ENCODE results near the gene ARHGAP28. TPM values are rescaled to one million over a fixed set of nuclear protein-coding genes. Genes with fewer than 3 reads are reported as not detected.

Gene ARHGAP28
- polyA plus RNA-seq, 1 donor = 60.3 TPM

GRCh38 chr18:6731222-6731596 is 1.7 kb downstream of the ARHGAP28 start:
- no peak for DNase-seq

DNA sequence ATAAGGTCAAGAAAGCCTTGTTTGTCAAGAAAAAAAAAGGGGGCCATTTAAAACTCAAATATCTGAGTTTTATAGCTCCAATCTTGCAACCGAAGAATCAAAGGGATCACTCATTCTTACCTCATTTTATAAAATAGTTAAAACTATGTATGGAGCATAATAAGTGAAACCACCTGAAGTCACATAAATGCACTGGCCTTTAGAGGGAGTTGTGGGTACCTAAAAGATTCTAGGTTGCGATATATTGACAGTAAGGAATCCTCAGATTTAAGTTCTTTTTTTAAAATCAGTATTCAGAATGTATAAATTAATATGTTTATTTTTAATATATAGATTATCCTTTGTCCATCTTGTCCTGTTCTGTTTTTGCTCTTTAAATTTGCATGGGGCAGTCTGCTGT is 3.4 kb downstream of the ARHGAP28 start:
- no peak for DNase-seq

DNA sequence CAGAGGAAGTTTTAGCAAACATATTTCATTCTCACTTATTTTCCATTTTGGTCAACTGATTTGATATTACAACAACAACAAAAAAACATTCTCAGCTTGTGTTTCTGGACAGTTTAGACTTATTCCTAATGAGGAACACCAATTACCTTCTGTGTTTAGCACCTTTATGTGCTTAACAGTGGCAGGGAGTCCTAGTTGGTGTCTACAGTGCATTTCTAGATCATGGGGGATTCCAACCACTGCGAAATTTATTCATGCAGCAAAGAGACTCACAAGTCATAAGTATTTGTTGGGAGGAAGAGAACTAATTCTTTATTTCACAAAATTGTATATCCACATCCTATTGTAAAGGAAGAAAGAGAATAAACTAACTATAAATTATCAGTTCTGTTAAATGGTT is 4.2 kb downstream of the ARHGAP28 start:
- no peak for DNase-seq

DNA sequence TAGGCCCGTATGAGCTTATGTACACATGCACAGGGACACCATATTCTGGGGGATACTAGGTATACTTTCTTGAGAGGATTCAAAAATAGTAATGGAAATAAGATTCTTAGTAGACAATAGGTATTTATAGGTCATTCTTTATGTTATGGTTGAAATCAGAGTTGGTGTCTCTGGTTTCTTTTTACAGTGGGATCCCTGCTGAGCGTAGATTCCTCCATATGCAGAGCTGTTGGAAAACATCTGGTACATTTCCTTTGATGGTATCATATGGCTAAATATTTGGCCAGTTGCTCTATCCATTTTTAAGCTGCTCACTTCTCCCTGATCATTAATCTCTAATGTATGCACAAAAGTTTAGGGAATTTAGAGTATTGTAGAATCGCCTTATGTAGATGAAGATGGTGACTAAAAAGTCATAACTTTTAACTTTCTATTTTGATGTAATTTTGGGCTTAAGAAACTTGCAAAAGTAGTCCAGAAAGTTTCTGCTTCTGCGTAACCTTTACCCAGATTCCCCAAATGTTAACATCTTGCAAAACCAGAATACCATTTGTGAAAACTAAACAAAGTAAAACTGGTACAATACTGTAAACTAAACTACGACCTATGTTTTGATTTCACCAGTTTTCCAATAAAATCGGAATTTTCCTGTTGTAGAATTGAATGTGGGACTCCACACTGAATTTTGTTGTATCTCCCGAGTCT is 5.4 kb downstream of the ARHGAP28 start:
- DNase-seq = no peak

DNA sequence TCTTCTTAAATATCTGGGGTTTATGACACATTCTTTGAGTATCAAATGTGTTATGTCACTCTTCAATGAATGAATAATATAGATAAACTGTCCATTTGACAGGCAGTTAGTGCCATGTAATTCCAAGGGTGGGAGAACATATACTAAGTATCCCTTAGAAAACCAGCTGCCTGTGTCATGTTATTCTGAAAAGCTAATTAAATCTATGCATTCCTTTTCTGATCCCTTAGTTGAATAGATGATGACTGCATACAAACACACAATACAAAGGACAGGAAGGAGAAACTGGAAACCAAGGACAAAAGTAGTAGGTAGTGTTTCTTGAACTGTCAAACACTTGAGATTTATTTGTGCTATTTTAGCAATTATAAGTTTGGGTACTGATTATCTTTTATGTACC is 8.3 kb downstream of the ARHGAP28 start:
- DNase-seq = no peak

DNA sequence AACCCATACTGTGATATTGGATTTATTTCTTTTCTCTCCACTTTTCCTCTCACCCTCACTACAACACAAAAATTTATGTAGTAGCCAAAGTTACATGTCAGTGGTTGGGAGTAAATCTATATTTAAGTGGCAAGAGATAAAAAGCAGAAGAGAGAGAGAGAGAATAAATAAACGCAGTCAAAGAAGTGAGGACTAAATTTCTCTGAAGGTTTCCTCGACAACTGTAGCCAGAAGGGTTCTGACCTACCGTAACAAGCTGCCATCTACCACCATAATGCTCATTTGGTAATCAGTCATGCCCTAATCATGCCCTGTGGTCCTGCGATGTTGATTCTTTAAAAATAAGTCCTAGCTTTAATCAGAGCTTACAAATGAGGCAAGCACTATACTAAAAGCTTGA is 9.1 kb downstream of the ARHGAP28 start:
- DNase-seq = no peak

- peak; percentile 56 for DNase-seq
Measured at GRCh38 chr18:6741232-6741663, 11.7 kb downstream of the ARHGAP28 start.

DNA sequence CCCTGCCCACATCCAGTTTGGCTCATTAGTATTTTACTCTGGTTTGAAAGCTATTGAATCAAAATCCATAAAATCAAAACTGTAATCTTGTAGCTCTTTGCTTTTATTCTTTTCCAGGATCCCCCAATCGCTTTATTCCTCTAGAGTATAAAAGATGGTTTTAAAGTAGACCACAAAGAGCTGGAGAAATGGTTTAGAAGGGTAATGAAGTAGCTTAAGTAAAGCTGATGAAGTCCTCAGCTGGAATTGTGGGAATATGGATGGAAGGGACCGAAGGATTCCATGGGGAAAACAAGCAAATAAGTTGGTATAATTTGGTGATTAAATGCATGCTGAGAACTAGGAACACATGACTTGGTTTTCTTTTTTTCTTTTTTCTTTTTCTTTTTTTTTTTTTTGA is 12.3 kb downstream of the ARHGAP28 start:
- no peak for DNase-seq

- no peak for DNase-seq
Measured at GRCh38 chr18:6743999-6744398, 14.5 kb downstream of the ARHGAP28 start.

DNA sequence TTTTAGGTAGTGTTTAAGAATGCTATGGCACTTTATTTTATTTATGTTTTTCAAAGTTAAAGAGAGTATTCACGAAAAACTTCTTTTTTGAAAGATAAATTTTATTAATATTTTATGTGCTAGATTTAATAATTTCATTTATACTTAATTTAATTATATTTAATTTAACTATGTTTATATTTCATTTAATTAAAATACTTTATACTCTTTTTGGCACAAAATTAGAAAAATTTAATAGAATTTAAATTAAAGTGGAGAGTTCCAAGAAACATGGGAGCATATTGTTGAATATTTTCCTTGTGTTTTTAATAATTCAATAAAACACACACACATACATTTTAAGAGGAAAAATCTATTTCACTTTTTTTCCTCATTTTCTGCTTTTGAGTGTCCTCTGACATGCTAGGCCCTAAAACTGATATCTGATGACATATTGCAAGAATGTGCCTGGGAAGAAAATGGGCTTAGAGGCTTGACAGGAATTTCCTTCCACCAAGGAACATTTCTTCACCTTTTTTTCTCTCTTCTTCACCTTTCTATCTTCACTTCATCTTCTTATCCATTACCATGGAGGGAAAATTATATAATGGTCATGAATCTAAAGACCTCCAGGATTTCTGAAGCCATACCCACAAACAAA is 15.4 kb downstream of the ARHGAP28 start:
- DNase-seq = no peak

GRCh38 chr18:6745504-6746031 is 16.1 kb downstream of the ARHGAP28 start:
- DNase-seq = no peak

DNA sequence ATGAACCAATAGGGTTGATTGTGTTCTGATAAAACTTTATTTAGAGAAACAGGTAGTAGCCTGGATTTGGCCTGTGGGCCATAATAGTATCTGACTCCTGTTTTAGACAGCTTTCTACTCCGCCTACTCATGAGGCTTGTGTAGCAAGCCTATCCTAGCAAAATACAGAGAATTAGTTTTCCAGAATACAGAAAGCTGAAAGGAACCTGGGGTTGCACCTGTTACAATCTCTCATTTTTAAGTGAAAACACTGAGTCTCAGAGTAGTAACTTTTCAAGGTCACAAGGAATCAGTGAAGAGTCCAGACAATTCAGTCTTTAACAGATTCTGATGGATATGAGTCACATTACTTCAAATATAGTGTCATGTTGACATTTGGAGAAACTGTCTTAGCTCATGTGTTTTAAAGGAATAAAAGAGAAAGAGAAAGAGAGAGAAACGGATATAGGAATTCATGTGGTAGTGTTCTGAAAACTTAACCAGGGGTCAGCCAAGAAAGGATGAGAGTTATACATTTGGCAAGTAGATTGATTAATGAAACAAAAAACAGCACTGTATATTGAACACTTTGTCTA is 17.0 kb downstream of the ARHGAP28 start:
- no peak for DNase-seq

DNA sequence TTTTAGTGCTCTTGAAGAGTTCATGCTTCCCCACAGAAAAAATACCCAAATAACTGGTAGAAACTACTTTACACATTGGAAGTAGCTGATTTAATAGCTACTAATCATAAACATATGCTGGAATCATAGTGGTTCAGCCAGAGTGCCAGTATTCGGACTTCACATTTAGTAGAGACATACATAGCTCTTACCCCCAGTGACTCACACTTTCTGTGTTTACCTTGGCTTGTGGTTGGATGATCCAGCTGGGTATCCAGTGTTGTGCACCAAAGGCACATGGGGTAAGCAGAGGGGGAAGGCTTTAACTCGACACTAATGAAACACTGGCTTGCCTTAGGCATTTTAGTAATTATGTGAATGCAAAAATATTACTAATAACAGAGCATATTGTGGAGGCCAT is 18.1 kb downstream of the ARHGAP28 start:
- DNase-seq = no peak

GRCh38 chr18:6748241-6748640 is 18.7 kb downstream of the ARHGAP28 start:
- DNase-seq = no peak

DNA sequence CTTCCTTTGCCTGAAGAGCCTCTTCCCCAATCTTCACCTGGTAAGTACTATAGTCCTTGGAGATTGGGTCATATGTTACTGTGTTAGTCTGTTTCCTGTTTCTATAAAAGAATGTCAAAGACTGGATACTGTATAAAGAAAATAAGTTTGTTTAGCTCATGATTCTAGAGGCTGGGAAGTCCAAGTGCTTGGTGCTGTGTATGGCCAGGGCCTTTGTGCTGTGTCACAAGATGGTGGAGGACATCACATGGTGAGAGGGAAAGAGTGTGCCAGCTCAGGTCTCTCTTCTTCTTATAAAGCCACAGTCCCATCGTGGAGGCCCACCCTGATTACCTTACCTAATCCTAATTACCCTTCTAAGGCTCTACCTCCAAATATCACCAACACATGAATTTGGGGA is 20.9 kb downstream of the ARHGAP28 start:
- DNase-seq = no peak

DNA sequence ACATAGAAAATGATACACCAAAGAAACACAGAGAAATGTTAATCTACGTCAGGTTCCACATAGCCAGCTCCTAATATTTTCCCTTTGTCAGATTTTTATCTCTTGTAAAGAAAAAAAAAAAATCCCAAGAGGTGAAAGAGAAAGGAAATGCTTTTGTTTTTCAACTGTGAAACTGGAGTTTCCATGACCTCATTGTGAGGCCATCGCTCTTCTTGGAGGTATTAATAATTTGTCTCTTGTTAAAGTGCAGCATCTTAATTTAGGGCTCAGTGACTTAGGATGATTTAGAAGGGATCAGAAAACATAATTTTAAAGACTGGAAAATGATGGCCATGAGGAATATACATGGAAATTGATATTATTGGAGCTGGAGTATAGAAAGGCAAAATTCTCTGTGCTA is 21.7 kb downstream of the ARHGAP28 start:
- no peak for DNase-seq

GRCh38 chr18:6752202-6752860 is 22.8 kb downstream of the ARHGAP28 start:
- DNase-seq = no peak

GRCh38 chr18:6755107-6755506 is 25.6 kb downstream of the ARHGAP28 start:
- DNase-seq = no peak

DNA sequence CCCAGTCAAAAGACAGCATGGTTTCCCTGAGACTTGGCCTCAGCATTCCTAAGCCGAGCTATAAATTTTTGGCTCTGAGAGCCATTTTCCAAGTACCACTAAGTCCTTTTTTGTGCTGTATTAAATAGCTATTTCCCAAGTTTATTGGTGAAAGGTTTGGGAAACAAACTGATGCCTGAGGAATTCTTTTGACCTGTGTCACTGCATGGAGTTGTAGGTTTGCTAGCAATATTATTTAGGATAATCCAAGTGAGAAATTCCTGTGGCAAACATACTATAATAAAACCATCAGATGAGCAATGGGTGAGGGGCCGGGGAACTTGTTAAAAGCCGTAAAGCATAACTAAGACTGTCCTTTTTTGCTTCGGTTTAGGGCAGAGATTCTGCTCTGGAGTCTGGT is 28.4 kb downstream of the ARHGAP28 start:
- no peak for DNase-seq

- DNase-seq = no peak
Measured at GRCh38 chr18:6759579-6759978, 30.1 kb downstream of the ARHGAP28 start.

DNA sequence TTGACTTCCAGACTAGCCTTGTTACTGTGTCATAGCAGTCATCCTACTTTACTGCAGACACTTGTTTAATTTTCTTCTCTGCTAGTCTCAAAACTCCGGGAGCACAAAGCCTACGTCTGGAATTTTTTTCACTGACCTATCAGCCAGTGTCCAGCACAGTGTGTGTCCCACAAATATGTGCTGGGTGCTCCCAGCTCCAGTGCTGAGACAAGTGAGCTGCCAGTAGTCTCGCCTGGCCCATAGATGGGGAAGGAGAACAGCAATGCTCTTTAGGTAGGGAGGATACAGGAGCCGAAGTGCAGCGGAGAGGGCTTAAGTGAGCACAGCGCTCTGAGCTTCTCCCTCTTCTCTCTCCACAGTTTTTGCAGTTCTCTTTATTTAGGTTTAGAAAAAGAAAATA is 34.0 kb downstream of the ARHGAP28 start:
- DNase-seq = no peak

GRCh38 chr18:6764382-6764781 is 34.9 kb downstream of the ARHGAP28 start:
- no peak for DNase-seq

GRCh38 chr18:6773777-6774176 is 44.3 kb downstream of the ARHGAP28 start:
- DNase-seq = no peak
